K562 (cell line): Measurements from ENCODE around the gene ZFP62. TPM values are rescaled to one million over a fixed set of nuclear protein-coding genes. Genes with fewer than 3 reads are reported as not detected.
A peak's percentile ranks its signal among the peaks of the same experiment; 100 is the strongest.

Experiments
- ARID4B ChIP-seq: sonication (generic); formaldehyde crosslinking; IDR thresholded peaks from 2 replicates; pipeline ENCODE4 v1.8.0; 2022; ENCODE audit warnings: mild to moderate bottlenecking, missing genetic modification reagents
- CREBBP ChIP-seq: IDR thresholded peaks from one replicate; pipeline ENCODE4 v1.6.1; 2012; ENCODE audit warnings: low read depth, mild to moderate bottlenecking, control low read depth, inconsistent platforms, low read length
- DNMT1 ChIP-seq: fragments of 450-650 bp; IDR thresholded peaks from 2 replicates; pipeline ENCODE4 v1.6.1; 2016; ENCODE audit warnings: antibody characterized with exemption, mild to moderate bottlenecking
- E2F5 ChIP-seq: sonication (generic); formaldehyde crosslinking; IDR thresholded peaks from 2 replicates; pipeline ENCODE4 v1.8.0; 2022; ENCODE audit warnings: mild to moderate bottlenecking, missing genetic modification reagents
- NKRF ChIP-seq: fragments of 450-650 bp; IDR thresholded peaks from 2 replicates; pipeline ENCODE4 v1.6.1; 2016; ENCODE audit warnings: borderline replicate concordance
- POLR2A ChIP-seq: fragments of 450-650 bp; conservative IDR thresholded peaks from 2 replicates; pipeline ENCODE4 v1.6.1; 2016
- RFX1 ChIP-seq: fragments of 450-650 bp; IDR thresholded peaks from 2 replicates; pipeline ENCODE4 v1.6.1; 2016; ENCODE audit warnings: mild to moderate bottlenecking, moderate library complexity
- SP1 ChIP-seq: sonication (generic); formaldehyde crosslinking; IDR thresholded peaks from 2 replicates; pipeline ENCODE4 v1.8.1; 2022; ENCODE audit warnings: mild to moderate bottlenecking, missing genetic modification reagents
- STAT6 ChIP-seq: sonication (generic); formaldehyde crosslinking; IDR thresholded peaks from 2 replicates; pipeline ENCODE4 v1.8.1; 2023; ENCODE audit warnings: mild to moderate bottlenecking, missing genetic modification reagents
- TBP ChIP-seq: optimal IDR thresholded peaks from 2 replicates; pipeline ENCODE3; 2011; ENCODE audit warnings: low read depth, low read length, improper control_type of control experiment
- polyA plus RNA-seq, 8 experiments: library from polyadenylated mRNA; depleted of rRNA in 4 of 8; stranded (reverse) in 5 of 8; unstranded in 3 of 8; fragments of >200 nt; fragmentation: Nextera tagmentation in 2 of 8; fragmentation: Illumina TruSeq in 1 of 8; extraction: Ambion mirVana in 2 of 8; extraction: Trizol in 1 of 8; gene quantifications; 2 replicates each; pipeline versions ENCODE4 v1.2.1 to v1.2.3, GENCODE V29; 2011 to 2014; ENCODE audit warnings: inconsistent platforms in 1 of 8, missing spikeins in 1 of 8
- total RNA-seq, 7 experiments: library from RNA; depleted of rRNA in 6 of 7; stranded (reverse); fragments of >200 nt in 6 of 7; fragmentation: Illumina TruSeq in 2 of 7; extraction: Trizol in 2 of 7; gene quantifications; 2 replicates each; pipeline versions ENCODE4 v1.2.1 to v1.2.3, GENCODE V29; 2011 to 2021; ENCODE audit warnings: low replicate concordance in 1 of 7
- TF ChIP-seq, protein P1 (sequence below): sonication (generic); formaldehyde crosslinking; IDR thresholded peaks from 2 replicates; pipeline ENCODE4 v1.8.1; 2023; ENCODE audit warnings: missing genetic modification reagents, mild to moderate bottlenecking, borderline replicate concordance

The ZFP62 gene
- total and polyA plus RNA-seq, 9 of the 15 experiments (the other 6 are each of a cell fraction or from before 2014, with no cell fraction given): 12.2 to 37.5 (median 25.0) TPM

GRCh38 chr5:180860887-180861822, at the start of gene ZFP62 (continued):
- TF ChIP-seq ARID4B (CRISPR knock-in tag) (peak; percentile 93), CREBBP (no peak), E2F5 (0 out of 2 replicates have a peak, but pooled peaks have one; percentile 22), TBP (peak; percentile 80), DNMT1 (no peak), RFX1 (no peak), NKRF (peak; percentile 76), SP1 (CRISPR knock-in tag) (peak; percentile 88), POLR2A (peak; percentile 81), STAT6 (CRISPR knock-in tag) (0 out of 2 replicates have a peak, but pooled peaks have one; percentile 75)
- TF ChIP-seq, protein P1, sequence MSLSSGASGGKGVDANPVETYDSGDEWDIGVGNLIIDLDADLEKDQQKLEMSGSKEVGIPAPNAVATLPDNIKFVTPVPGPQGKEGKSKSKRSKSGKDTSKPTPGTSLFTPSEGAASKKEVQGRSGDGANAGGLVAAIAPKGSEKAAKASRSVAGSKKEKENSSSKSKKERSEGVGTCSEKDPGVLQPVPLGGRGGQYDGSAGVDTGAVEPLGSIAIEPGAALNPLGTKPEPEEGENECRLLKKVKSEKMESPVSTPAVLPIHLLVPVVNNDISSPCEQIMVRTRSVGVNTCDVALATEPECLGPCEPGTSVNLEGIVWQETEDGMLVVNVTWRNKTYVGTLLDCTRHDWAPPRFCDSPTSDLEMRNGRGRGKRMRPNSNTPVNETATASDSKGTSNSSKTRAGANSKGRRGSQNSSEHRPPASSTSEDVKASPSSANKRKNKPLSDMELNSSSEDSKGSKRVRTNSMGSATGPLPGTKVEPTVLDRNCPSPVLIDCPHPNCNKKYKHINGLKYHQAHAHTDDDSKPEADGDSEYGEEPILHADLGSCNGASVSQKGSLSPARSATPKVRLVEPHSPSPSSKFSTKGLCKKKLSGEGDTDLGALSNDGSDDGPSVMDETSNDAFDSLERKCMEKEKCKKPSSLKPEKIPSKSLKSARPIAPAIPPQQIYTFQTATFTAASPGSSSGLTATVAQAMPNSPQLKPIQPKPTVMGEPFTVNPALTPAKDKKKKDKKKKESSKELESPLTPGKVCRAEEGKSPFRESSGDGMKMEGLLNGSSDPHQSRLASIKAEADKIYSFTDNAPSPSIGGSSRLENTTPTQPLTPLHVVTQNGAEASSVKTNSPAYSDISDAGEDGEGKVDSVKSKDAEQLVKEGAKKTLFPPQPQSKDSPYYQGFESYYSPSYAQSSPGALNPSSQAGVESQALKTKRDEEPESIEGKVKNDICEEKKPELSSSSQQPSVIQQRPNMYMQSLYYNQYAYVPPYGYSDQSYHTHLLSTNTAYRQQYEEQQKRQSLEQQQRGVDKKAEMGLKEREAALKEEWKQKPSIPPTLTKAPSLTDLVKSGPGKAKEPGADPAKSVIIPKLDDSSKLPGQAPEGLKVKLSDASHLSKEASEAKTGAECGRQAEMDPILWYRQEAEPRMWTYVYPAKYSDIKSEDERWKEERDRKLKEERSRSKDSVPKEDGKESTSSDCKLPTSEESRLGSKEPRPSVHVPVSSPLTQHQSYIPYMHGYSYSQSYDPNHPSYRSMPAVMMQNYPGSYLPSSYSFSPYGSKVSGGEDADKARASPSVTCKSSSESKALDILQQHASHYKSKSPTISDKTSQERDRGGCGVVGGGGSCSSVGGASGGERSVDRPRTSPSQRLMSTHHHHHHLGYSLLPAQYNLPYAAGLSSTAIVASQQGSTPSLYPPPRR (CRISPR knock-in tag): peak; percentile 57; the same call in 1 of the 2 replicates
